Gastrocnemius medialis (tissue), 4 donors: Measurements from ENCODE around the gene ITPRIP. TPM values are rescaled to one million over a fixed set of nuclear protein-coding genes. Genes with fewer than 3 reads are reported as not detected.
A peak's percentile ranks its signal among the peaks of the same experiment; 100 is the strongest.

Source experiments
- ATAC-seq, 2 donors: fragments of 150-250 bp; one replicate each; pipeline ENCODE4 v1.9.1; 2016
- DNase-seq, 2 donors: peaks; one replicate each; pipeline ENCODE4 v3.0.0-alpha.2; 2019
- H3K27ac ChIP-seq, 4 donors: fragments of 200-600 bp; sonication (generic); 1 replicate in 1 of 4; 2 replicates in 3 of 4; pipeline ENCODE4 v1.5.1; 2016 to 2018; ENCODE audit warnings: mild to moderate bottlenecking in 2 of 4, moderate library complexity in 1 of 4
- H3K27me3 ChIP-seq, 3 donors: fragments of 200-600 bp; sonication (generic) in 2 of 3; 1 replicate in 1 of 3; 2 replicates in 2 of 3; pipeline versions ENCODE4 v1.5.1 to v1.6.0; 2016 to 2019; ENCODE audit warnings: mild to moderate bottlenecking in 1 of 3, moderate library complexity in 1 of 3
- H3K36me3 ChIP-seq, 2 donors: fragments of 200-600 bp; sonication (generic) in 1 of 2; one replicate each; pipeline ENCODE4 v1.5.1; 2017 to 2018
- H3K4me1 ChIP-seq, 2 donors: fragments of 200-600 bp; sonication (generic) in 1 of 2; one replicate each; pipeline ENCODE4 v1.5.1; 2016 to 2017; ENCODE audit warnings: mild to moderate bottlenecking in 2 of 2
- H3K4me3 ChIP-seq, 4 donors: fragments of 200-600 bp; sonication (generic) in 3 of 4; 1 replicate in 1 of 4; 2 replicates in 3 of 4; pipeline ENCODE4 v1.5.1; 2016 to 2019; ENCODE audit warnings: mild to moderate bottlenecking in 2 of 4
- H3K9me3 ChIP-seq, 3 donors: fragments of 200-600 bp; sonication (generic) in 2 of 3; 1 replicate in 1 of 3; 2 replicates in 2 of 3; pipeline ENCODE4 v1.5.1; 2016 to 2019
- CTCF ChIP-seq, 5 experiments: fragments of 450-650 bp in 3 of 5; fragments of 200-600 bp in 2 of 5; sonication (generic) in 2 of 5; IDR thresholded peaks in 4 of 5; conservative IDR thresholded peaks in 1 of 5; 1 replicate in 4 of 5; 2 replicates in 1 of 5; pipeline ENCODE4 v1.5.1; 2016 to 2019; ENCODE audit warnings: antibody characterized with exemption in 5 of 5, mild to moderate bottlenecking in 3 of 5, moderate library complexity in 3 of 5
- POLR2A ChIP-seq, 2 donors: fragments of 450-650 bp; IDR thresholded peaks; one replicate each; pipeline ENCODE4 v1.6.1; 2017; ENCODE audit warnings: antibody characterized with exemption in 2 of 2, mild to moderate bottlenecking in 2 of 2, moderate library complexity in 2 of 2
- in situ Hi-C, 4 donors: fragments of 200-750 bp; cut with MboI; loops; one replicate each; pipeline versions ENCODE4 v1.15.0 to v1.8.0; 2017; ENCODE audit warnings: low sequenced_read_pairs in 4 of 4
- intact Hi-C: fragments of 100-400 bp; cut with DNase I; formaldehyde crosslinking; loops from one replicate; pipeline ENCODE4 v1.15.1; 2023; ENCODE audit warnings: low total_unique reads
- total RNA-seq, 4 donors: library from RNA; depleted of rRNA; stranded (reverse); fragments of >200 nt; gene quantifications; one replicate each; pipeline versions ENCODE4 v1.1.0 to v1.2.3, GENCODE V29; 2016

The ITPRIP gene
- total RNA-seq, 4 donors from 2014 or later: 5.0 to 19.9 (median 7.9) TPM

- Histone ChIP-seq H3K4me3 (no peak overlapping the region), H3K27me3 (no peaks in the 10 kb centered on the region), H3K27ac (no peak overlapping the region), H3K9me3 (no peaks in the 10 kb centered on the region), H3K4me1 (peaks cover 2 to 10% of the 10 kb centered on the region in 2 donors), H3K36me3 (no peaks in the 10 kb centered on the region)
- in situ Hi-C loops (loop anchor here (5.0 kb wide), 3 partner anchors 43 to 53 kb away; no protein-coding TSS in a partner anchor), intact Hi-C loops (loop anchor here (5.0 kb wide), 1 partner anchor 458 kb away; no protein-coding TSS in a partner anchor)
- TF ChIP-seq CTCF (IDR thresholded peaks at IDR 0.05 in 4 of 5, conservative IDR thresholded peaks at IDR 0.05 in 1 of 5) (no peak), POLR2A (IDR thresholded peaks at IDR 0.05) (no peak)
- ATAC-seq (no peak), DNase-seq (no peak)
Measured at GRCh38 chr10:104345515-104345914, 7.2 kb upstream of the ITPRIP start.

GRCh38 chr10:104344219-104344618 is 6.0 kb upstream of the ITPRIP start:
- H3K4me1 ChIP-seq: peaks cover 7 to 14% of the 10 kb centered on the region in 2 donors

DNA sequence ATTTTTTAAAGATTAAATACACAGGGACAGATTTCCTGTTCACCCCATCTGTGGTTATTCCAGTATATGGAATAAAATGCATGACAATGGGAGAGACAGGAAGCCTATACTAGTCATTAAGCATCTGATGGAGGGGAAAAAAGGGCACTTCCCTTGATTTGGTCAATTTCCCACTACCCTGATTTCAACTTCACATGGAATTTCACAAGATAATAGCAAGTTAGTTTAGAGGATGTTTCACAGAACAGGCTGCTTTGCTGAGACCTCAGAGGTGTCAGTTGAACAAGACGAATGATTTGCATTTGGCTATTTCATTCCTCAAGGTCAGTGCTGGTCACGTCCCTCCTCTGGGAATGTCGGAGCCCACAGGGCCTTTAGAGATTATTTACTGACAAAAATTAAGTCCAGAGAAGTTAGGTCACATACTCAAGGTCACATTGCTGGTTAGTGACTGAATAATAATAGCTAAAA is 4.7 kb upstream of the ITPRIP start:
- H3K36me3 ChIP-seq: no peaks in the 10 kb centered on the region
- H3K27me3 ChIP-seq: no peaks in the 10 kb centered on the region
- no peaks in the 10 kb centered on the region for H3K9me3 ChIP-seq
- intact Hi-C loops: no loop called here
- ATAC-seq (no peak), DNase-seq (no peak)
- peak overlapping the region; percentile 29 to 97 (median 60) for H3K27ac ChIP-seq
- peaks cover 6 to 14% of the 10 kb centered on the region in 2 donors for H3K4me1 ChIP-seq
- in situ Hi-C loops: no loop called here
- no peak for TF ChIP-seq POLR2A (IDR thresholded peaks at IDR 0.05)
- H3K4me3 ChIP-seq: no peak overlapping the region

More at GRCh38 chr10:104344219-104344618, 6.0 kb upstream of the ITPRIP start:
- Histone ChIP-seq H3K9me3 (no peaks in the 10 kb centered on the region), H3K36me3 (no peaks in the 10 kb centered on the region), H3K4me3 (no peak overlapping the region), H3K27ac (peak overlapping the region in 2 of 4 donors; percentile 4 to 97), H3K27me3 (no peaks in the 10 kb centered on the region)
- TF ChIP-seq POLR2A (IDR thresholded peaks at IDR 0.05): no peak
- no peak for TF ChIP-seq CTCF (IDR thresholded peaks at IDR 0.05 in 4 of 5, conservative IDR thresholded peaks at IDR 0.05 in 1 of 5)
- no peak for DNase-seq
- in situ Hi-C loops (no loop called here), intact Hi-C loops (no loop called here)
- ATAC-seq: no peak

DNA sequence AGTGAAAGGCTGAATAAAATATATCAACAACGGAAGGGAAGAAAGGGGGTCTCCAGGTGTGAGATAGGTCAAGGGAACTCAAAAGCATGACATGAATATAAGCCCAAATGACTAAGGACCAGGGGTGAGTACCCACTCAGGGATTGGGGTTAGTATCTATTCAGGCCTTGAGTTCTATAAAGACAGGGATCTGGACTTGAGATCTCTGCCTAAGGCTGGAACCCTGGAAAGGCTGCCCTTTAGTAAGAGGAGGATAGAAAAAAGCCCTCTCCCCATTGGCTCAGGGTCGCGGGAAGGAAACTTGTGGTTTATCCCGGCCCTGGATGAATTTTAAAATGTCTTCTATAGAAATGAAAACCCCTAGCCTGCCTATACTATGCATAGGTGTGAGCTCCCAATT is 2.4 kb upstream of the ITPRIP start:
- no peaks in the 10 kb centered on the region for H3K36me3 ChIP-seq
- no peak for DNase-seq
- in situ Hi-C loops (no loop called here), intact Hi-C loops (no loop called here)
- TF ChIP-seq POLR2A (IDR thresholded peaks at IDR 0.05): no peak
- TF ChIP-seq CTCF (IDR thresholded peaks at IDR 0.05 in 4 of 5, conservative IDR thresholded peaks at IDR 0.05 in 1 of 5): no peak
- peak overlapping the region; percentile 96 to 99 (median 96) for H3K27ac ChIP-seq
- no peaks in the 10 kb centered on the region for H3K9me3 ChIP-seq
- no peak for ATAC-seq
- H3K4me3 ChIP-seq: peak overlapping the region in 1 of 4 donors; percentile 98
- H3K4me1 ChIP-seq: peaks cover 24 to 27% of the 10 kb centered on the region in 2 donors
- H3K27me3 ChIP-seq: no peaks in the 10 kb centered on the region

DNA sequence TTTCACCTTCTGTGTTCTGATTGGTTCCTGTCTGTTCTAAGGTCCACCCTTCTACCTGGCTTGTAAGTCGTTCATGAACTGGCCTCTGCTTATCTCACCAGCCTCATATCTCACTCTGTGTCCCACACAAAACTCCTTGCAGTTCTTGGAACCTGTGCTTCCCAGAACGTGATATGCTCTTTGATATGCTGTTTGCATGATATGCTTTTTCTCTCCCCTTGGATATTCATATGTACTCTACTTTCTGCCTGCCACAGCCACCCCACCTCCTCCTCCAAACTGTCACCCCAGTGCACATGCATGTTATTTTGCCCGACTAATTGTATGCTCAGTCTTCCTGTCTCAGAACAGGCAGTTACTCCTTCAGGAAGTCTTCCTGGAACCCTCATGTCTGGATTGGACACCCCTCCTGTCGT is 1.9 kb upstream of the ITPRIP start:
- in situ Hi-C loops: no loop called here
- no peaks in the 10 kb centered on the region for H3K36me3 ChIP-seq
- H3K4me3 ChIP-seq: peak overlapping the region; percentile 73 to 98 (median 94)
- TF ChIP-seq POLR2A (IDR thresholded peaks at IDR 0.05): no peak
- TF ChIP-seq CTCF (IDR thresholded peaks at IDR 0.05 in 4 of 5, conservative IDR thresholded peaks at IDR 0.05 in 1 of 5): no peak
- intact Hi-C loops: no loop called here
- DNase-seq: no peak
- ATAC-seq: peak; percentile 5 to 6
- no peaks in the 10 kb centered on the region for H3K27me3 ChIP-seq
- H3K27ac ChIP-seq: peak overlapping the region; percentile 96 to 99 (median 96)
- no peaks in the 10 kb centered on the region for H3K9me3 ChIP-seq
- H3K4me1 ChIP-seq: peaks cover 24 to 29% of the 10 kb centered on the region in 2 donors
